IPS-18c (cell line): Measurements from ENCODE around the gene WDR88.
"Not testable (repeated sequence)": the region's sequence is repeated elsewhere in the genome, so short reads cannot be mapped to it uniquely, and the experiment has no call there.

Experiments
- H3K4me3 ChIP-seq: 2 replicates; pipeline ENCODE4 v1.7.0; 2013; ENCODE audit warnings: low read depth, mild to moderate bottlenecking, low read length, moderate library complexity; ENCODE audit not compliant: insufficient read depth
- H3K9me3 ChIP-seq: one replicate; pipeline ENCODE4 v1.6.1; 2013; ENCODE audit warnings: mild to moderate bottlenecking, low read length, moderate library complexity; ENCODE audit not compliant: control insufficient read depth, insufficient read depth

The WDR88 gene

DNA sequence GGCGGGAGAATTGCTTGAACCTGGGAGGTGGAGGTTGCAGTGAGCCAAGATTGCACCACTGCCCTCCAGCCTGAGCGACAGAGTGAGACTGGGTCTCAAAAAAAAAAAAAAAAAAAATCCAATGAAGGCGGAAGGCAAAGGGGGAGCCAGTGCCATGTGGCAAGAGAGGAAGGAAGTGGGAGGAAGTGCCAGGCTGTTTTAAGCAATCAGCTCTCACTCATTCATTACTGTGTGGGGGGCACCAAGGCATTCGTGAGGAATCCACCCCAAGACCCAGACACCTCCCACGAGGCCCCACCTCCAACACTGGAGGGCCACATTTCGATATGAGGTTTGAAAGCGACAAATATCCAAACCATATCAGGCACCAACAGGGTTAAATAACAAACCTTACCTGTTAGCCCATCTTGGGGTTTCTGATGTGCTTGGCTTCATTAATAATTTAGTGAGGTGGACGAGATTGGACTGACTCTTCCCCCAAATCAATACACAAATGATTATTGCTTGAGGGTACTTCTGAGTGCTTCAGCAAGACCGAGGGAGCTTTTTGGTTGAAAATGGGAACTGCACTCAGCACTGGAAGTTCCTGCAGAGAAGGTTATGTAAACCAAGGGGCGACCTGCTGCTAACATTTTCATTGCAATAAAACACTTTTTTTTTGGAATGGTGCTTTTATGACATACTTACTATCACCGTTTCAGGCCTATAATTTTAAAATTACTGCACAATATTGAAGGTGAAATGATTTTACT is 54.7 kb downstream of the WDR88 start:
- H3K9me3 ChIP-seq, result no peaks in the 10 kb centered on the region
- H3K4me3 ChIP-seq, result no peak overlapping the region

DNA sequence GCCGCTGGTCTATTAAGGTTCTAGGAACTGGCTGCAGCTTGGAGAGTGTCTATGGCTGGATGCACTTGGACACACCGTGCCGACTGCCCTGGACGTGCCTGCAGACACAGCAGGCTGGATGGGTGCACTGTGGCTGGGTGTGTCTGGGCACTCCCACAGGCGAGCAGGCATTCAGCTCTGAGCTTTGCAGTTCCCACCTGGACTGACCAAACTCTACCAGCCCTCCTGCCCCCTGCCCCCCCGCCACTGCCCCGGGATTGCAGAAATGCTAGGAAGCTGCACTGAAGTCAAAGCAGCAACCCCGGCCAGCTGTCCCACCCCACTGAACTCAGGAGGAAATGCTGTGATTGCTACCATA is 55.2 kb downstream of the WDR88 start:
- Histone ChIP-seq H3K4me3 (no peak overlapping the region), H3K9me3 (no peaks in the 10 kb centered on the region)

DNA sequence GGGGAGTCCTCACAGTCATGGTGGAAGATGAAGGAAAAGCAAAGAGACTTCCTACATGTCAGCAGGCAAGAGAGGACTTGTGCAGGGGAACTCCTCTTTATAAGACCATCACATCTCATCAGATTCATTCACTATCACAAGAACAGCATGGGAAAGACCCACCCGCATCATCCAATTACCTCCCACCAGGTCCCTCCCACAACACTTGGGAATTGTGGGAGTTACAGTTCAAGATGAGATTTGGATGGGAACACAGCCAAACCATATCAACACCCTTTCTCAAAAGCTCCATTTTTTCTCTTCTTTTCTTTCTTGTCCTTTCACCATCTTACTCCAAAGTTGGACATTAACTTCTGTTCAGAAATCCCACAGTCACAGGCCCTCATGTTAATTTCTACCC is 57.5 kb downstream of the WDR88 start:
- no peak overlapping the region for H3K4me3 ChIP-seq
- no peaks in the 10 kb centered on the region for H3K9me3 ChIP-seq

DNA sequence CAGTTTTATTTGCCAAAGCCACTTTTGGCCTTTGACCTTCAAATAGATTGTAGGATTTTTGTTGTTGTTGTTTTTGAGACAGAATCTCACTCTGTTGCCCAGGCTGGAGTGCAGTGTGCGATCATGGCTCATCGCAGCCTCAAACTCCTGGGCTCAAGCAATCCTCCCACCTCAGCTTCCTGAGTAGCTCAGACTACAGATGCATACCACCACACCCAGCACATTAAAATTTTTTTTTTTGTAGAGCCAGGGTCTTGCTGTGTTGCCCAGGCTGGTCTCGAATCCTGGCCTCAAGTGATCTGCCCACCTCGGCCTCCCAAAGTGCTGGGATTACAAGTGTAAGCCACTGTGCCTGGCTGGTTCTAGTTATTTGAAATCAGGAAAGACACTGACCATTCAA is 59.2 kb downstream of the WDR88 start:
- H3K4me3 ChIP-seq, result not testable (repeated sequence)

DNA sequence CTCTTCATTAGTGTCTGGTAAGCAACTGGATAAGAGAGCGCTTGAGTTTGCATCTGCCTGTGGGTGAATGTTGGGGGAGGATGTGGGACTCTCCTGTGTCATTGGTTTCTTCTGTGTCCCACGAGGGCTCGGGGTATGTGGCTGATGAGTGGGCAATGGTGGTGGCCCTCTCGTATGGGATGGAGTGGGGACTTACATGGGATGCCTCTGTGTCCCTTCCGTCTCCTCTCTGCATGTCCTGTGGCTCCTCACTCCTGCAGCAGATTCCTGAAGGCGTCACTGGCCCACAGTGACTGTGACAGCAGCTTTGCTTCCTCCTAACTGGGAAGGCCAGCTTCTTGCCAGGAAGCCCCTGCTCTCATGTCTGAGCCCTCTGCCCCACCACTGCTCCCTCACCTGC is 59.6 kb downstream of the WDR88 start:
- Histone ChIP-seq H3K4me3 (no peak overlapping the region), H3K9me3 (peaks cover 2% of the 10 kb centered on the region)

More for the DNA sequence above, 59.2 kb downstream of the WDR88 start:
- H3K9me3 ChIP-seq, result not testable (repeated sequence)

DNA sequence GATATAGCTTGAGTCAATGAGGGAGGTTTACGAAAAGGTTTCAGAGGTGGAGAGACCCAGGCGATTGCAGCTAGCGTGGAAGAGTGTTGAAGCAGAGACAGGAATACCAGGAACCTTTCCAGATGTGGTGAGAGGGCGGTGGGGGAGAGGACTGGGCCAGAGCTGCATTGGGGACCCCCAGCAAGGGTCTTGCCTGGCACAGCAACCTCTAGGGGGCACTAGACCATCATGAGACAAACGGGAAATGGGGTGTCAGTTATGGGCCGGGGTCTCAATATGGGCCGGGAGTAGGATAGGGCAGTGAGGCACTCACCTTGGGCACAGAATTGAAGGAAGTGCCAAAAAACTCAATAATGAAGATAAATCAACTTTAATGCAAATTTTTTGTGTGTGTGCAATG is 60.1 kb downstream of the WDR88 start:
- peaks cover 2% of the 10 kb centered on the region for H3K9me3 ChIP-seq
- no peak overlapping the region for H3K4me3 ChIP-seq

DNA sequence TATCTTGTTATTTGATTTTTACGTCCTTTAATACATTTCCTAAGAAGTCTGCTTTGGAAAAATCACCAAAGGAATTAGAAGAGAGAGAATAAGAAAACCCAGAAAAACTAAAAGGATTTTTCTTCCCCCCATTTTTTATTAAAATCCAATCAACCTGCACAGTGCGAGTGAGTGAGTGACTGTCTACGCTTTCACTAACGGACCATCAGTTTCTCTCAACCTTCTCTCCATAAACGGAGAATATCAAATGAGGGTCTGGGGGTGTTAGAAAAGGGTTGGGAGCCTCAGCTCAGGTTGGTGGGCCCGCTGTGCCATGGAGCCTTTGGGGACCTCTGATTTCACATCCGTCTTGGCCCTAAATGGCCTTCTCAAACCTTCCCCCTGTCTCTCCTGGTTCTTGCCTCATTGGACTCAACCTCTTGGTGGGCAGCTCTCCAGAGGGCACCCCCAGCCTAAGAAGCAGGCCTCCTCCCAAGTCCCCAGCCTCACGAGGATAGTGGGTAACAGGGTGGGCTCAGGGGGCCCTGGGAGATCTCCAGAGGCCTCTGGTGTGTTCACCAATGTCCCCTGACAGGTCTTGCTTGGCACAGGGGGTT is 61.5 kb downstream of the WDR88 start:
- Histone ChIP-seq H3K9me3 (peaks cover 2% of the 10 kb centered on the region), H3K4me3 (peak overlapping the region; percentile 30; the same call in 1 of the 2 replicates)

DNA sequence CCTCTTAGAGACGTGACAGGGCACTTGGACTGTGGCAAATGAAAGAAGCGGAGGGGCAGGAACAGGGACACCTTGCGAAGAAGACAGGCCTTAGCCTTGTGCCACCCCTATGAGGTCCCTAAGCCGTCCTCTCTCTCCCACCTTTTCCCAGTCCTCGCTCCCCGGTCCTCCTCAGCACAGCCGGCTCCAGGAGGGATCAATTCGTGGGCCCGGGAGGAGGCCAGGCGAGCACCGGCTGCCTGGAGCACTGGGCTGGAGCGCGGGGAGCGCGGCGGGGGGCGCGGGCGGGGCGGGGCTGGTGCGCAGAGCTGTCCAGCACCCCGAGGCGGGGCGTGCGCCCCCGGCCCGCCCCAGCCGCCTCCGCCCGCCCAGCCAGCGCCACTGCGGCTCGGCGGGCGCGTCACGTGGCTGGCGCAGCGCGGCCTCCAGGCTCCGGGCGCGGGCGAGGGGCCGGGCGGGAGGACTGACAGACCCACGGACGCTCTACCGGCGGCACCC is 62.0 kb downstream of the WDR88 start, which contains the start of gene LRP3:
LRP3 (plus strand) TSS at position 466 of the 498 bp plus-strand sequence. CDS start 456 bp downstream, outside the sequence.
- peaks cover 2% of the 10 kb centered on the region for H3K9me3 ChIP-seq
- H3K4me3 ChIP-seq, result peak within 1 kb of the TSS; percentile 67

DNA sequence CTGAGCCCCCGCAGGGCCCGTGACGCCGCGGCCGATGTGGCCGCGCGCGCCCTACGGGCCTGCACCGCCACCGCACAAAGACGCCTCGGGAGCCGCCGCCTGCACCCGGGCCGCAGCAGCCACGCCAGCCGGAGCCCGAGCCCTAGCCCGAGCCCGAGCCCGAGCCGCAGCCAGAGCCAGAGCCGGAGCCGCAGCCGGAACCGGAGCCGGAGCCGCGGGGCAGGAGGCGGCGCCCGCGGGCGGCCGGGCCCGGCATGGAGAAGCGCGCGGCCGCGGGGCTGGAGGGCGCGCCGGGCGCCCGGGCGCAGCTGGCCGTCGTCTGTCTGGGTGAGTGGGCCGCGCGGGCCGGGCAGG is 62.6 kb downstream of the WDR88 start:
- Histone ChIP-seq H3K9me3 (peaks cover 2% of the 10 kb centered on the region), H3K4me3 (peak overlapping the region; percentile 67)

DNA sequence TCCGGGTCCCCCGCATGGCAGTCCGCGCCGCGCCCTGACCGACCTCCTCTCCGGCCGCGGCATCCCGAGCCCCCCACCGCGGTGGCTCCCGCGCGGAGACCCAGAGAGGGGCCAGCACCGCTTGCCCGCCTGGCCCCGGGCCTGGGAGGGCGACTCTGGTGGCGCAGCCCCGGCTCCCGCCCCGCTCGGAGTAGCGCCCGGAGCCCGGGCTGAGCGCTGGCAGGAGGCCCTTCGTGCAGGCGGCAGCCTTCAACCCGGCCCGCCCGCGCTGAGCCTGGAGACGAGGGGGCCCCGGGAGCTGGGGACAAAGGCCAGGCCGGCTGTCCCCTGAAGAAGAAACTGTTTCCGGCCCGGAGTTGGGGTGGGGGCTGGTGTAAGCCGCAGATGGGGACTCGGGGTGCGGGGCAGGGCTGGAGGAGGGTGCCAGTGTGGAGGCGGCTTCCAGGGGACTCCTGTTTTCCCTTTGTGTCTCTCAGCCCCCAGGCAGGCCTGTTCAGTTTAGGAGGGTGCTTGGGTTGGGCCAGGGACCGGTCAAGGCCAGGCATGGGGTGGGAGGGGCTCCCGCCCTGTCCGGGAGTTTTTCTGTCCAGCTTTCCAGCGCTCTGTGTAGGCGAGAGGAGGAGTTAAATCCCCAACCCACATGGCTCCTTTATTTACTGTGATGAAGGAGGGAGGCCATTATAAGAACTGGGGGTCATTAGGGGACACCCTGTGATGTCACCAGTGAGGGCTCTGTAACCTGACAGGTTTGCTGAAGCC is 63.2 kb downstream of the WDR88 start:
- peaks cover 2% of the 10 kb centered on the region for H3K9me3 ChIP-seq
- H3K4me3 ChIP-seq, result peak overlapping the region; percentile 67

DNA sequence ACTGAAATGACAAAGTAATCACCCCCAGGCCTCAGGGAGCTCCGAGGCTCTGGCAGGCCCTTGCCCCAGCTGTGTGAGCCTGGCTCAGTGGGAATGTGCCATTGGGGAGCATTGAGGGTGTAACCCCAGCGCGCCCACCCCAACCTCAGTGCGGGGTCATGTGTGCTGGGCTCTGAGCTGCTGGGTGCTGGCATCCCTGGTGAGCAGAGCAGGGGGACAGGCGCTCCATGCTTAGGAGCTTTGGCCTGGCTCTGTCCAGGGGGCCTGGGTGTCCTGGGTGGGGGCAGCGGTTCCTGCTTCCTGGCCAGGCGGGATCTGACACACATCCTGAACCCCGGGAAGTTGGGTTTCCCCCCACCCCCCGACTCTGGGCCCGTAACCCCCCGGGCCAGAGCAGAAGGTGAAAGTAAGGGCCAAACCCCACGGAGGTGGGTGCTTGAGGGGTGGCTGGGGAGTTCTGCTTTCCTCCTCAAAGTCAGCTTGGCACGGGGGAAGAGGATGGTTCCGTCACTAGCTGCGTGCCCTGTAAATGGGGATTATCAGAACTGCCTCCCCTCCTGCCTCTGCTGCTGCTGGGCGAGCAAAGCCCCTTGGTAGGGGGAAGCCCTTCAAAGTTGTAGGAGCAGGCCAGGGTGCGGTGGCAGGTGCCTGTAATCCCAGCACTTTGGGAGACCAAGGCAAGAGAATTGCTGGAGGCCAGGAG is 63.9 kb downstream of the WDR88 start:
- Histone ChIP-seq H3K4me3 (peak overlapping the region; percentile 67; the same call in 1 of the 2 replicates), H3K9me3 (peaks cover 2% of the 10 kb centered on the region)

DNA sequence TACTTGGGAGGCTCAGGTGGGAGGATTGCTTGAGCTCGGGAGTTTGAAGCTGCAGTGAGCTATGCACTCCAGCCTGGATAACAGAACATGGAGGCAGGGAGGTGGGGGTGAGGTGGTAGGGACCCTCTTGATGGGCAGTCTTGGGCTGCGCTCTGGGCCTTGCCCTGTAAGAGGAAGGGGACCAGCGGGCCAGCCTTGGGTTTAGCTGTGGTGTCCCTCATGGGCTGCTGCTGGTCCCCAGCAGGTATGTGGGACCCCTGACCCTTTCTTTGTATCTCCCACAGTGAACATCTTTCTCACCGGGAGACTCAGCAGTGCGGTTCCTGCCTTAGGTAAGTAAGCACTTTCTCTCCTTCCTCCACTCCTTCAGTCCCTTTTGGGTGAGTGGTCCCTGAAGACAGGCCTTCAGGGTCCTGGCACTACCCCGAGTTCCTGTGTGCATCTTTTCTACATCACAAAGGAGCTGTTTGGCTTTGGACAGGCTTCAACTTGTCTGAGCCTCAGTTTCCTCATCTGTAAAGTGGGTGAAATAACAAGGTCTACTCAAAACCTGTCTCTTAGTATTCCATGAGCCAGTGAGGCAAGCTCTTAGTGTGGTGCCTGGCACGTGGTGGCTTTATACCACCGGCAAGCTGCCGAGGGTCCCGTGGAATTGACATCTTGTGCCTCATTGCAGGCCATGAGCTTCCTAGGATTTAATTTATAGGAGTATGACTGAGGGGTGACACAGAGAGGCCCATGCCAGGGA is 64.7 kb downstream of the WDR88 start:
- Histone ChIP-seq H3K9me3 (peaks cover 2% of the 10 kb centered on the region), H3K4me3 (no peak overlapping the region; the same call in 1 of the 2 replicates)

DNA sequence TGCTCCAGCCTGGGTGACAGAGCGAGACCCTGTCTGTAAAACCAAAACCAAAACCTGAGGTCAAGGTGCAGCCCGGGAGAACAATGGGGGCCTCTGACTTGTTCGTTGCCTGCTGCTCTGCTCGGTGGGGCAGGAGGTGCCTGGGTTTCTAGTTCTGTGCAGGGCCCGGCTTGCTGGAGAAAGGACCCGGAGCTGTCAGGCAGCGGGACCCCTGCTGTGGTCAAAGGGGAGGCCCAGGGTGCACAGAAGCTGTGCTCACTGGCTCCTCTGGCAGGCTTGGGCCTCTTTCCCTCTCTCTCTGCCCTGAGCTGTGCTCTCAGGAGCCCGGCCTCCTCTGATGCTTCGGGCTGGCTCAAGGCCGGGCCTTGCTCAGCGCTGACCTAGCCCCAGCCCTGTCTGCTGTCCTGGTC is 65.7 kb downstream of the WDR88 start:
- H3K9me3 ChIP-seq, result peaks cover 2% of the 10 kb centered on the region
- H3K4me3 ChIP-seq, result no peak overlapping the region

DNA sequence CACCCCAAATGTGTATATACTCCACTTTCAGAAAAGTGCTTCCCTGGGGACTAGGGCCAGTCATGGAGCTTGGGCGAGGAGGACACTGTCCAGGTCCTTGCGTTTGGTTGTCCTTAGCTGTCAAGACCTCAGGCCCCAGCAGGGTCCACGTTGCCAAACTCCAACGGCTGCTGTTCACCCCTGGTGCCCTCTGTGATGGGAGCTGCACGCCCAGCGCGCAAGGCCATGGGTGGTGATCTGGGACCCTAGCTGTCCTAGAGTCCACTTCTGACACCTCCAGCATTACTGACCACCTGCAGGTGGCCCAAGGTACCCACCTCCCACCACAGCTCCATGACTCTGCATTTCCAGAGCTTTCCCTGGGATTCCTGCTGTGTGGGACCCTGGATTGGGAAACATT is 66.3 kb downstream of the WDR88 start:
- Histone ChIP-seq H3K4me3 (no peak overlapping the region), H3K9me3 (peaks cover 2% of the 10 kb centered on the region)

DNA sequence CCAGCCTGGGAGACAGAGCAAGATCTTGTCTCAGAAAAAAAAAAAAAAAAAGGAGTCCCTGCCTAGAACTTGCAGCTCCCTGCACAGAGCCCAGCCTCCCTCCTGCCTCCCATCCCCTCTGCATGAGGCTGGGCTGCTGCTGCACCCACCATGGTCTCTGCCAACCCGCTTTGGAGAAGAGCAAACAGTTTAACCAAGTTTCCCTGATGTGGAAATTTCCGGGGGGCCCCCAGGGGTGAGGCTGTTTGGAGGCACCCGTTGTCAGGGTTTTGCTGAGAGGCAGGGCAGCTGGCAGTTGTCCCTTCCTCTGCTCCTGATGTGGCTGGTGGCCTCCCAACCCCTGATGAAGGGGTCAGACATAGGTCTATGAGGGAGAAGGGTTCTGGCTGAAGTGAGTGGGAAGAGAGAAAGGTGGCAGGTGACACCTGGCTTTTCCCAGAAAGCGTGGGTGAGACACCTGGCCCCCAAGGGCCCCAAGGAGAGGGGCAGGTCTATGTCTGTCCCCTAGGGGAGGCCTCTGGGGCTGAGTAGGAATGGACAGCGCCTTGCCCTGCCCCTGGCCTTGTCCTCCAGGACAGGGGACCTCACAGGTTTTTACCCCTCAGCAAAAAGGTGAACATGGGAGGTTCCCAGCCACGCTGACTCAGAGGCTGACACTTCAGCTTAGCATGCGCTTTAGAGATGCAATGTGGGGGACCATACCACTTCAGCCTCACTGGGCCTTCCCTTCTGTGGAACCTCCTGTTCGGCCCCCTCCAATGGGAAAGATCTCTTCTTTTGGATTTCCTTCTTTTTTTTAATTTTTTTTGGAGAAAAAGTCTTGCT is 67.7 kb downstream of the WDR88 start:
- Histone ChIP-seq H3K9me3 (peaks cover 2% of the 10 kb centered on the region), H3K4me3 (no peak overlapping the region)

DNA sequence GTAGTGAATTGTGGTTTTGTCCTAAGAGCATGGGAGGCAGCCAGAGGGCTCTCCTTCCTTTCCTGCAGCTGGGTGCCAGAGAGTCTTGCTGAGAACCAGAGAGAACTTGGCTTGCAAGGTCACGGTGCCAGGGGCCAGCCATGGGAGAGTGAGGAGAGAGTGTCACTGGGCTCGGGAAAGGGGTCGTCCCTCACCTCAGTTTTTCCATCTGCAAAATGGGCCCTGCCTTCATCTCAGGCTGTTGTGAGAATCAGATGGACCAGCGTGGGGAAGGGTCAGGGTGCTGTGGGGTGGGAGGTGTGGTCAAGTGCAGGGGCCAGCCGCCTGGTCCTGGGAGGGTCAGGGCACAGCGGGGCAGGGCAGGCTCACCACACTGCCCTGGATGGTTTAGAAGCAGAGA is 69.6 kb downstream of the WDR88 start:
- Histone ChIP-seq H3K4me3 (no peak overlapping the region), H3K9me3 (no peaks in the 10 kb centered on the region)
